ENCODE measurements around the gene KPNA6. TPM values are rescaled to one million over a fixed set of nuclear protein-coding genes. Genes with fewer than 3 reads are reported as not detected.

KPNA6 gene
- total and polyA plus RNA-seq, 2 of the 4 experiments (the other 2 are of a cell fraction), result 27.0 to 50.7 TPM

- no peak for DNase-seq
- H3K14ac ChIP-seq (replicated peaks; ENCODE audit: low read depth, low read length), result no peak overlapping the region
- H2AK5ac ChIP-seq (ENCODE audit: low read depth, low read length), result no peak overlapping the region; the same call in 1 of the 2 replicates
- ChIA-PET CTCF (no interaction called here), POLR2A (ENCODE audit: unreplicated experiment) (no interaction called here)
- in situ Hi-C loops (cut with MboI; ENCODE audit: low sequenced_read_pairs) (no loop called here), dilution Hi-C loops (cut with HindIII; ENCODE audit: low sequenced_read_pairs, unreplicated experiment) (no loop called here), intact Hi-C loops (cut with micrococcal nuclease) (loop anchor here (5.0 kb wide), 1 partner anchor 32 kb away; the partner anchor contains the start of gene KPNA6)
- no peak overlapping the region for H2BK5ac ChIP-seq (ENCODE audit: low read depth, low read length, poor library complexity, severe bottlenecking)
- no peak overlapping the region for H2BK20ac ChIP-seq (ENCODE audit: low read depth, low read length)
- no peak overlapping the region for H3K23ac ChIP-seq (ENCODE audit: low read depth, low read length)
- H4K20me1 ChIP-seq (ENCODE audit: insufficient read depth, low read length), result peaks cover 9% of the 10 kb centered on the region
- no peak overlapping the region for H4K91ac ChIP-seq (ENCODE audit: insufficient read depth, low read depth, low read length)
- BruUV-seq (replicated peaks), result no TSS peak
- peaks cover 17% of the 10 kb centered on the region for H3K9me1 ChIP-seq (ENCODE audit: insufficient read depth, low read length)
- no peak overlapping the region for H2BK15ac ChIP-seq (ENCODE audit: low read depth, low read length)
- no peak for ATAC-seq (ENCODE audit: low read depth)
- no peak overlapping the region for H3K4ac ChIP-seq (ENCODE audit: low read depth, low read length)
- H3K4me2 ChIP-seq (ENCODE audit: low read depth, low read length), result no peak overlapping the region
- no peak for TF ChIP-seq USF2 (IDR thresholded peaks at IDR 0.05; ENCODE audit: low read depth, low read length)
- no peak for TF ChIP-seq NFE2L2 (IDR thresholded peaks at IDR 0.05; ENCODE audit: low read depth, low read length)
- TF ChIP-seq SMC3 (IDR thresholded peaks at IDR 0.05; ENCODE audit: low read depth, low read length), result no peak
- no peak for TF ChIP-seq ELK1 (IDR thresholded peaks at IDR 0.05; ENCODE audit: borderline replicate concordance, low read depth, low read length)
- no peak for TF ChIP-seq MAFK (IDR thresholded peaks at IDR 0.05; ENCODE audit: low read depth, low read length)
- TF ChIP-seq RFX5 (IDR thresholded peaks at IDR 0.05; ENCODE audit: low read depth, low read length), result no peak
- no peak for TF ChIP-seq CHD1 (IDR thresholded peaks at IDR 0.05; ENCODE audit: low read depth, low read length)
- TF ChIP-seq RCOR1 (IDR thresholded peaks at IDR 0.05; ENCODE audit: insufficient replicate concordance, low read length), result no peak
- TF ChIP-seq FOS (IDR thresholded peaks at IDR 0.05; ENCODE audit: low read depth, low read length), result no peak
- TF ChIP-seq CTCF (conservative IDR thresholded peaks at IDR 0.05; ENCODE audit: low read depth, low read length), result no peak
- no peak overlapping the region for H2AFZ ChIP-seq (replicated peaks; ENCODE audit: low read length, poor library complexity)
- no peaks in the 10 kb centered on the region for H3K27me3 ChIP-seq (ENCODE audit: control insufficient read depth, insufficient read depth, low read length)
- H3K27ac ChIP-seq (ENCODE audit: insufficient read depth, low read length), result no peak overlapping the region
- H3K4me1 ChIP-seq (ENCODE audit: control insufficient read depth, insufficient read depth, low read length), result peaks cover 6% of the 10 kb centered on the region; the same call in 1 of the 2 replicates
- peaks cover 28 to 62% of the 10 kb centered on the region in 2 experiments for H3K79me1 ChIP-seq (ENCODE audit: low read depth in 1 of 2, low read length in 2 of 2)
- H3K9me3 ChIP-seq (ENCODE audit: control insufficient read depth, insufficient read depth, low read length), result no peaks in the 10 kb centered on the region
- 96% methylated on average over 4 of the region's 9 CpGs; no CpG with 5 or more reads in 1 of the 2 experiments for WGBS, 2 experiments (ENCODE audit: extremely low coverage in 2 of 2, insufficient read length in 1 of 2)
- no peak overlapping the region for H2BK120ac ChIP-seq (ENCODE audit: low read depth, low read length)
- no peak overlapping the region for H4K5ac ChIP-seq (ENCODE audit: low read depth, low read length)
- no peak overlapping the region for H2AK9ac ChIP-seq (replicated peaks; ENCODE audit: low read depth, low read length, poor library complexity)
- peaks cover 26% of the 10 kb centered on the region for H3K36me3 ChIP-seq (ENCODE audit: control insufficient read depth, insufficient read depth, low read length)
- no peak overlapping the region for H3K4me3 ChIP-seq (ENCODE audit: insufficient read depth, low read depth, low read length)
- H3K56ac ChIP-seq (ENCODE audit: extremely low read depth, insufficient read depth, low read length), result no peak overlapping the region
- no peak overlapping the region for H3K18ac ChIP-seq (ENCODE audit: low read depth, low read length)
- H4K8ac ChIP-seq (ENCODE audit: low read depth in 2 of 2, low read length in 2 of 2), result no peak overlapping the region
- H3K9ac ChIP-seq (ENCODE audit: low read depth, low read length), result no peak overlapping the region
Observed at GRCh38 chr1:32074841-32075240, 33.0 kb upstream of the KPNA6 start.

Measured in IMR-90 (cell line).